ENCODE results near the gene MEGF11.
"Not testable (repeated sequence)": the region's sequence is repeated elsewhere in the genome, so short reads cannot be mapped to it uniquely, and the experiment has no call there.

Gene MEGF11

DNA sequence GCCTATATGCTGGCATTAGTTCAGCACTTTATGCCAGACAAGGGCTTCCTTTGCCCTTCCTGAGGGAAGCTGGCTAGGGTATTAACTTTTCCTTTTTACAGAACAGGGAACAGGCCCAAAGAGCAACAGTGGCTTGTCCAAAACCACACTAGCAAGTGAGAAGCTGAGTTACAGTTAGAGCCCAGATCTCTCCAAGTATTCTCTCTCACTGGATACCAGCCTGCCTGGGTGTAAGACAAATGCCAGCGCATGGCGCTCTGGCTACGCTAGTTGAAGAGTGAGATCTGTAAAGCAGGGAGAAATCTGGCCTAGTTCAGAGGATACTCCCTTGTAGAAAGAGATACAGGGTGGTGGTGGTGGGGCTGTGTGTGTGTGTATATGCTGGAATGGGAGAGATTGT, 345.9 kb downstream of the MEGF11 start:
- no peak for DNase-seq (ENCODE audit: low read depth in 4 of 4, low spot score in 1 of 4)

DNA sequence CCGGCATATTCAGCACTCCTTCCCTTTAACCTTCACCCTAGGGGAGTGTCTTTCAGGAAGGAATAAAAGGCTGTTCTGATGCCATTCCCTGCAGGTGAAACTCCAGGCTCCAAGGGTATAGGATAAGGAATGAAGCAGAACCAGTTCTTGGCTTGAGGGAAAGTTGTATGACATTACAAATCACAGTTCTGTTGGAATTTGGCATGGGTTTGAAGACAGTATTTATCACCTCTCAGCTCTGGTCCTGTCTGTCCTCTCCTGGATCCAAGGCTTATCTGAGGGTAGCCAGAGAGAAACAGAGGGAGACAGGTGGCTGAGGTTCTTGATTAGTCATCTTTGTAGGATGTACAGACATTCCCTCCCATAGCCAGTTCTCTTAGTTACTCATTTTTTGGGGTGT, 347.2 kb downstream of the MEGF11 start:
- DNase-seq (ENCODE audit: low read depth in 4 of 4, low spot score in 1 of 4), result no peak

DNA sequence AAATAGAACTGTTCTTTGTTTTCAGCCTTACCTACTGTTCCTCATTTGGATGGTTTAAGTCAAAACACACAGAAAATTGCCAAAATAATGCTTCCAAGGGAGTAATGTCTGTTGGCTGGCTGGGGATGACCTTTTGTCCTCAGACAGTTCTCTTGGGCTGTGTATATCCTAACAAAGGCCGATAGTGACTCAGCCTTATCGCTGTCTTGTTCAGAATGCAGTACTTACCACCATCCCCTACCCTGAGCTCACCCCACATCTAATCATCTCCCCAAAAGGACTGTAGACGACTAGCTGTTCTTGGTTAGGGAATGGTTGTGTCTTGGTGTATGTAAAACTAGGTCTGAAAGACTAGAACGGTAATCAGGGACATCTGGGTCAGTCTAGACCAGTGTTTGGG, 349.2 kb downstream of the MEGF11 start:
- no peak for DNase-seq (ENCODE audit: low read depth in 4 of 4, low spot score in 1 of 4)

DNA sequence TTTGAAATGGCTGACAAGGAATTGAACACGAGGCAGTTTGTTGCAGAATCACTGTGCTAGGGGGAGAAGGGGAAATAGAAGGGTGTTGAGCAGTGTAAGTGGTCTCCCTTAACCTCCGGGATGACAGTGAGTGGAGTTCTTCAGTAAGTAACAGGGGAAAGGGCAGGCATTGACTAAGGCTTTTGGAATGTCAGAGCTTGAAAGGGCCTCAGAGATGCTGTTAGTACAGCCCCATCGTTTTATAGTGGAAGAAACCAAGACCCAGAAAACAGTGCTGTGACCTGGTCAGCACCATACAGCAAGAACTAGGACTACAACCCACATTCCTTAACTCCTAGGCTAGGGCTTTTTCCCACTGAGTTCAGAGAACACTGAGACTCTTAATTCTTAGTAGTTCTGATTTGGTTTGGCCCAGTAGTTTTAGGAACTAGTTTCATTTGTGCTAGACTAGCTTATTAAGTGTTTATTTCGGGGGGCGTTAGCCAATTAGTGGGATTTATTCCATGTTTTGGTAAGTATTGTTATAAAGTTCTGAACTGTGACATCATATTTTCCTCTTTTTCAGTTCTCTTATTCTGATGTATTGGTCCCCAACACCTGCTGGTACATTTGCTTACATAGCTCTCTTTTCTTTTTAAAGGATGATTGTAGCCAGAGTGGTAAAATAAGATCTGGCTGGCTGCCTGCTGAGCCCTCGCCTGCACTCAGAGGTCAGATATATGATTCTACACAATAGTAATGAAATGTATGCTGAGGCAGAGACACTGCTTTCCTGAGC, 350.1 kb downstream of the MEGF11 start:
- DNase-seq (ENCODE audit: low read depth in 4 of 4, low spot score in 1 of 4), result no peak

DNA sequence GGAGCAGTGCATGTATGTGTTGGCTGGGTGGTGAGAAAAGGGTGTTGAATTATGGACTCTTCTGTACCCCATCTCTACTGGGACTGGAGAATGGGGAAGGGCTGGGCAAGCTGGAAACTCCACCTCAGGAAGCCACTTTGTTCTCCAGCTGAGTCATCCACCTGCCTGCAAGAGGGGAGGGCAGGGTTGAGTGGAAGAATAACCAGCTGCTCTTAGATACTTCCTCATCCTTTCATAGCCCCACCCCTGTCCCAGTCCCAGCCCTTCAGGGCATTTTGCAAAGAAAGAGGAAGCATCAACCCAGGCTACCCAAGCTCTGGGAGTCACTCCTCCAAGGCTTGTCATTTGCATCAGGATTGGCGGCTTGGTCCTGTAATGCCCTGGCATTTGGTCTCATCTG, 351.2 kb downstream of the MEGF11 start:
- DNase-seq (ENCODE audit: low read depth in 4 of 4, low spot score in 1 of 4), result no peak

DNA sequence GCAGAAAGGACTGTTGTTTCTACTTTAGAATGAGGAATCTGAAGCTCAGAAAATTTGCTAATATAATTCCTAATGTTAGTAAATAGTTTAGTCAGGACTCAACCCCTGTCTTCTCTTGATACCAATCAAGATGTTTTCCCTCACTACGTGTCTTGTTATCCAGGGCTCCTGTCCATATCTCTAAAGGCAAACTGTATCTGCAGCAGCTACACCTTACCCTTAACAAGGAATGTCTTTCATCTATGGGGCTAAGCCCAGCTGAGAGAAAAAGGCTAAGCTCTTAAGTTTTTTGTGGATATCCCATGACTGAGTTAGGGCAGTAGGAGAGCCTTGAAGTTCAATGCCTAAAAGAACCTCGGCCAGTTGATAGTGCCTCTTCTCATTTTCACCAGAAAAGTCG, 351.7 kb downstream of the MEGF11 start:
- DNase-seq (ENCODE audit: low read depth in 4 of 4, low spot score in 1 of 4), result no peak

DNA sequence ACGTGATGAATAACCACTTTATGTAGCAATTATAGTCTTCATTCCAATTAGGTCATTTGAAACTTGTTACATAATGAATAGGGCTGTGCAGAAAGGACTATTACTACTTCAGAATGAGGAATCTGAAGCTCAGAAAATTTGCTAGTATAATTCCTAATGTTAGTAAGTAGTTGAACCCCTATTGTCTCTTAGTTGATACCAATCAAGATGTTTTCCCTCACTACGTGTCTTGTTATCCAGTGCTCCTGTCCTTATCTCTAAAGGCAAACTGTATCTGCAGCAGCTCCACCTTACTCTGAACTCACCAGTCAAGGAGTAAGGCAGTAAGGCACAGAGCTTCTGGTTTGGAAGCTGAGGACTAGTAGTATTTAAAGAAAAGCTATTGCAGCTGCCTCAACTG, 352.2 kb downstream of the MEGF11 start:
- DNase-seq (ENCODE audit: low read depth in 4 of 4, low spot score in 1 of 4), result no peak

DNA sequence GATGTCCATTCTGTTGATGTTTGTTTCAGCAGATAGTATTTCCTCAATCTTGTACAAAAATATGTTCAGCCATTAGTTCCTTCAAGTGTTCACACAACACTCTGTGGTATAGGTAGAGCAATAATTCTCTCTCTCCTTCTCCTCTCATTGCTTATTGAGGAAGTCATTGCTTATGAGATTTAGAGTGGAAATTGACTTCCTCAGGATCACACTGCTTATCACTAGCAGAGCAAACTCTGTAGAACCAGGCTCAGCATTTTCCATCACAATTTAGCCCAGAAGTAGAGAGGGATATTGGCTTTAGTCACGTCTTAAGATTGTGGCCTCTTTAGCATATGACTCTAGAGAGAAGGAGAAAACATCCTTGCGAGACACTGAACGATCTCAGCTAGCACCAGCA, 353.1 kb downstream of the MEGF11 start:
- DNase-seq (ENCODE audit: low read depth in 4 of 4, low spot score in 1 of 4), result no peak

DNA sequence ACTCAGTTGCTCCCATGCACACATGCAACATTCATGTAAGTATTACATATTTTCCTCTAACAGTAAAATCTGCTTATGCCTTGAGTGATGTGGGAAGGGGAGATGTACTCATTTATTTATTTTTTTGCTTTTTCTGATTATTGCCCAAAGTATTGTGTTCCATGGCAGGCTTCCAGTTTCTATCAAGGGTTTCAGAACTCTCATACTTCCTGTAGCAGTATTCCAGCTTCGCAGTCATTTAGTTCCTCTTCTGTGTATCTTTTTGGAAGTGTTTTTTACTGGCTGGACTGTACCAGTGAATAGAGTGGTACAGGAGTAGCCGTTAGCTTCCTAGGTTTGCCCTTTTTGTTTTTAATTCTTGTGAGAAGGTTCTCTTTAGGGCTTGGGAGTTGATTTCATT, 357.3 kb downstream of the MEGF11 start:
- DNase-seq (ENCODE audit: low read depth in 4 of 4, low spot score in 1 of 4), result no peak

DNA sequence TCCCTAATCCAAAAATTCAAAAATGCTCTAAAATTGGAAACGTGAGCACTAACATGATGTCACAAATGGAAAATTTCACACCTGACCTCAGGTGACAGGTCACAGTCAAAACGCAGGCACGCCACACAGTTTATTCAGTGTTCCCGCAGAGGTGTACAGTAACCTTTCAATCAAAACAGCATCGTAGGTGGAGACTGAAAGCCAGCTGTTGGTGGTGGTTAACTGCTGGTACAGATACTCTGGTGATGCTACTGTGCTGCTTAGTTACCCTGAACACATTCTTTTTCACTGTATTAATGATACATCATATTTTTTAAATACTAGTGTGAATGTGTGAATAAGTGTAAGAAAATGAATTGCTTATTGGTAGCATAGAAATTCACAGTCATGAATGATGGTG, 360.5 kb downstream of the MEGF11 start:
- DNase-seq (ENCODE audit: low read depth in 4 of 4, low spot score in 1 of 4), result no peak

DNA sequence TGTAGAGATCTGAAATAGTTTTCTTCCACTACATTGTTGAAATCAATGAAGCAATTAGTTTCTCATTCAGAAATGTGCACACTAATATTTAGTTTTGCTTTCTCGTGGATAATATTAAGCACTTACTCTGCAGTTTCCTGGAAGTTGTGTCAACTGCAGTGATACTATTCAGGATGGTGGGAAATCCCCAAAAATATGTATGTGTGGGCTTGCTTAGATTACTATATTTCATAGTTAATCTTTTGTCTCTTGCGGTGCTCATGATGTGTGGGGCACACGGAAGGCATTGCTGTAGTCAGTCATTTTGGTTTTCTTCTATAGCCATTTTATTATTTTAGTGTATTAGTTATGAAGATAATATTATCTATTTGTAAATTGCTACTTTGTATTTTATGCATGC, 364.6 kb downstream of the MEGF11 start:
- DNase-seq (ENCODE audit: low read depth in 4 of 4, low spot score in 1 of 4), result no peak

DNA sequence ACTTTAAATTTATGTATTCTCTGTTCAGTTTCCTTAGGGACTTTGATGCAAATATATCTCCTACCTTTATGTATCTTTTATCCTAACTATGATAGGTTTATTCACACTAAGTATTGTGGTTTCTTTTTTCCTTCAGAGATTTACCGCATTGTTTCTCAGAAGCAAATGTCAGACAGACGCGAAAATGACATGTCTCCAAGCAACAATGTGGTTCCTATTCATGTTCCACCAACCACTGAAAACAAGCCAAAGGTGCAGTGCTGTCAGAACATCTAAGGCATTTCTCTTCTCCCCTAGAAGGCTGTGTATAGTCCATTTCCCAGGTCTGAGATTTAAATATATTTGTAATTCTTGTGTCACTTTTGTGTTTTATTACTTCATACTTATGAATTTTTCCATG, 366.0 kb downstream of the MEGF11 start:
- DNase-seq (ENCODE audit: low read depth in 4 of 4, low spot score in 1 of 4), result no peak

DNA sequence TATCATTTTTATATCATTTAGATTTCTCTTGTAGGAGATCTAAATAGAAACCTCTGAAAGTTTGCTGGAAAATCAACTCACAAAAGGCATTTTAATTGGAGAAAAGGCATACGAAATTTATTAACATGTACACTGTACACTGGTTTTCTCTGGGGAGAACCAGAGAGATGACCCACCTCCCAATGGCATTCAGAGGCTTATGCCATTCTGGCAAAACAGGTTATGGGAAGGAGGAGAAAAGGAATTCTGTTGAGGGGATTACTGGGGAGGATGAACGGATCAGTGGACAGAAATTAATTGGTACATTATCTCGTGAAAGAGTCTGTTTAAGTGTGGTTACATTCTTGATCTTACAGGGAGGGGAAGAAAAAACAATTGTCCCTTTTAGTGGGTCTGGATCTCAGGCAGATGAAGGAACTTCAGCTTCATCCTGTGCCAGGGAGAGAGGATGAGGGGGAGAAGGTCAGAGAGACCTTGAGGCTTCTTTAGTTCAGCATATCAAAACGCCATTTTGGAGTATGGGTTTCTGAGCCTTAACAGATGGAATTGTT, 367.8 kb downstream of the MEGF11 start:
- no peak for DNase-seq (ENCODE audit: low read depth in 4 of 4, low spot score in 1 of 4)

DNA sequence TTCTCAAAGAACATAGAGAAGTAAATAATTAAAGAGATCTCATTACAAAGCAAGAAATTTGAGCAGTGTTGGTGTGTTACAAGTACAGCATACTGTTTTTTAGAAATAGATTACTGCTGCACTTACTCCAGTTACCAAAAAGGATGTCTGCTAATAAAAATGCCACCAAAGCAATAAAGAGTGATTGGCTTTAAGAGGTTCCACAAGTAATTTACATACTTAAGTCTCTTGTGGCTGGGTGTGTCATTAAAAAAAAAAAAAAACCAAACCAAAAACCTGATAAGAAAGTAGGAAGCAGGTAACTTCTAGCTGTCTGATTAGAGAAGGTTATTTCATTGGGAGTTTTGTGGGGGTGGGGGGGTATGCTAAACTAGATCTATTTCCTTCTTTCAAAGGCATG, 369.0 kb downstream of the MEGF11 start:
- DNase-seq (ENCODE audit: low read depth in 4 of 4, low spot score in 1 of 4), result no peak

DNA sequence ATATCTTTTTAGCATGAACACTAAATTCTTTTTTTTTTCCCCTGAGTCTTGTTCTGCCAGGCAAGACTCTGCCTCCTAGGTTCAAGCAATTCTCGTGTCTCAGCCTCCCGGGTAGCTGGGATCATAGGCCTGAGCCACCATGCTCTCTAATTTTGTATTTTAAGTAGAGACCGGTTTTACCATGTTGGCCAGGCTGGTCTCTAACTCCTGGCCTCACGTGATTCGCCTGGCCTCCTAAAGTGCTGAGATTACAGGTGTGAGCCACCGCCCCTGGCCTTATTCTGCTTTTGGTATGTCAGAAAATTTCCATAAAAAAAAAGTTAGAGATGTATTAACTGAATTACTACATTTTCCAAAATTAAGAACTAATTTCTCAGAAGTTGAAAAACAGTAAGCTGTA, 370.0 kb downstream of the MEGF11 start:
- no peak for DNase-seq (ENCODE audit: low read depth in 4 of 4, low spot score in 1 of 4)

DNA sequence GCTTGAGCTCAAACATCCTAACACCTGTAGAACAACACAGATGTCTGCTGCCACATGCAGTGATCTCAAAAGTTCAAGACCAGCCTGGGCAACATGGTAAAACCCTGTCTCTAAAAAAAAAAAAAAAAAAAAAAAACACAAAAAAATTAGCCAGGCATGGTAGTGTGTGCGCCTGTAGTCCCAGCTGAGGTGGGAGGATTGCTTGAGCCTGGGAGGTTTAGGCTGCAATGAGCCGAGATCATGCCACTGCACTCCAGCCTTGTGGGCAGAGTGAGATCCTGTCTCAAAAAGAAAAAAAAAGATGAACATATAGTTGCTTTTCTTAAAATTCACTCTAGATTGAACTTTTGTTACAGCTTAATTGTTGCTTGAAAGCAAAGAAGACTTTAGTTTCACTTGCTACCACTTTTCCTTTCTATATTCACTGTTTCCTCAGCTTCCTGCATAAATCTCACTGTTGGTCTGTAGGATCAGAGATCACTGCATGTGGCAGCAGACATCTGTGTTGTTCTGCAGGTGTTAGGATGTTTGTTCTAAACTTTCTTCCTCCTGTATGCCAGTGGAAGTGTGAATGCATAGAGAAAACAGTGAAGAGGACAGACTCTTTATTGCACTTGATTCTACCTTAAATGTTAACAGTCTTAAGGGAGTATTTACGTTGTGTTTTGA, 371.6 kb downstream of the MEGF11 start:
- no peak for DNase-seq (ENCODE audit: low read depth in 4 of 4, low spot score in 1 of 4)

DNA sequence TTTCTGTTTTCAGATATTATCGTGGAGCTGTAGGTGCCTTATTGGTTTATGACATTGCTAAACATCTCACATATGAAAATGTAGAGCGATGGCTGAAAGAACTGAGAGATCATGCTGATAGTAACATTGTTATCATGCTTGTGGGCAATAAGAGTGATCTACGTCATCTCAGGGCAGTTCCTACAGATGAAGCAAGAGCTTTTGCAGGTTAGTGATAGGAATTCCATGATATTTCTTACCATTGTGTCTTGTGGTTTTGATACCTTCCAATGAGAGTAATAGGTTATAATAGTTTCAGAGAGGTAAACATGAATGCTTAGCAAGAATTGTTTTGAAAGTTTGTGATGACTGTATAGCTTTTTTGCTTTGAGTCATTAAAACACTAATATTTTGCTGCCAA, 375.8 kb downstream of the MEGF11 start:
- no peak for DNase-seq (ENCODE audit: low read depth in 4 of 4, low spot score in 1 of 4)

DNA sequence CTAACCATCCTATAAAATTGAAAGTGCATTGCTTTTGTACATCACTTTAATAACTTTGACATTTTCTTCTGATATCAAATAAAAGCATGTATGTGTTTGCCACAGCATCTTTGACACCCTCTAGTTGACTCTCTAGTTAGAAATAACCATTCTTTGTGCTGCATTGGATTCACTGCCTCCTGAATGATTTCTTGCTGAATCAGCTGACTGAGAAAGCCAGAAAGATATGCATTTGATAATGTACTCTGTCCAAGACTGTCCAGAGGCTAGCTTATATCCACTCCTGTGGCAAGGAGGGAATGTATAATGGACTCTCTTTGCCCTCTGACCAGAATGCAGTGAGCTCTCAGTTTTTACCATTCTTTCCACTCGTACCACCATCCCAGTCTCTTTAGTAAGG, 378.1 kb downstream of the MEGF11 start:
- no peak for DNase-seq (ENCODE audit: low read depth in 4 of 4, low spot score in 1 of 4)

DNA sequence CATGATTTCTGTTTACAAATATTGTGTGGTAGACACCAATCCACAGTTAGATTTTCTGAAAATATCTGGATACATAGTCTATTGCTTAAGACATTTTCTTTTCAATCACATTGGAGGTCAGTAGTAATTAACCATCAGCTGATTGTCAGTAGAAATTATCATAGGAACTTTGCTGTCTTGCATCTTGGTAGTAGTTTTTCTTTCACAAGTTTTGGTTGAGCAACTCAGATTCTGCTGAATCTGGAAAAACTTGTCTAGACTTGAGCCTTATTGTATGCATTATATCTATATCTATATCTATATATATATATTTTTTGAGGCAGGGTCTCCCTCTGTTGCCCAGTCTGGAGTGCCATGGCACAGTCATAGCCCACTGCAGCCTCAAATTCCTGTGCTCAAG, 380.3 kb downstream of the MEGF11 start:
- no peak for DNase-seq (ENCODE audit: low read depth in 4 of 4, low spot score in 1 of 4)

DNA sequence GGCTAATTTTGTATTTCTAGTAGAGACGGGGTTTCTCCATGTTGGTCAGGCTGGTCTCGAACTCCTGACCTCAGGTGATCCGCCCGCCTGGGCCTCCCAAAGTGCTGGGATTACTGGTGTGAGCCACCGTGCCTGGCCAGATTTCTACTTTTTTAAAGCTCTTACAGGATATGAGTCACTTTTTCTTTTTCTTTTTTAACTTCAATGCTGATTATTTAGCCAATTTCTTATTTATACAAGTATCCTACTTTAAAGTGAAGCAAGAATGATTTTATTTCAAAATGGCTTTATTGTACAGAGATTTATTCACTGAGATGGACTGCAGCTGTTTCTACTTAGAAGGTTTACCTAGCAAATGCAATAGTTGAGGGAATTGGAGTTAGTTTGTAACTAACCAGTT, 381.0 kb downstream of the MEGF11 start:
- DNase-seq (ENCODE audit: low read depth in 4 of 4, low spot score in 1 of 4), result not testable (repeated sequence)

DNA sequence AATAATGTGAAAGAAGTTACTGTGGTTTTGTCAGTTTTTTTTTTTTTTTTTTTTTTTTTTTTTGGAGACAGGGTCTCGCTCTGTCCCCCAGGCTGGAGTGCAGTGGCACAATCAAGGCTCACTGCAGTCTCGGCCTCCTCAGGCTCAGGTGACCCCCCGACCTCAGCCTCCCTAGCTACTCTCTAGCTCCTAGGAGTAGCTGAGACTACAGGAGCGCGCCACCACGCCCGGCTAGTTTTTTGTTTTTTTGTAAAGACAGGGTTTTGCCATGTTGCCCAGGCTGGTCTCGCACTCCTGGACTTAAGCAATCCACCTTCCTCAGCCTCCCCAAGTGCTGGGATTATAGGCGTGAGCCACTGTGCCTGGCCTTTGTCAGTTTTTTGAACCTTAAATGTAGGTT, 381.7 kb downstream of the MEGF11 start:
- DNase-seq (ENCODE audit: low read depth in 4 of 4, low spot score in 1 of 4), result not testable (repeated sequence)

DNA sequence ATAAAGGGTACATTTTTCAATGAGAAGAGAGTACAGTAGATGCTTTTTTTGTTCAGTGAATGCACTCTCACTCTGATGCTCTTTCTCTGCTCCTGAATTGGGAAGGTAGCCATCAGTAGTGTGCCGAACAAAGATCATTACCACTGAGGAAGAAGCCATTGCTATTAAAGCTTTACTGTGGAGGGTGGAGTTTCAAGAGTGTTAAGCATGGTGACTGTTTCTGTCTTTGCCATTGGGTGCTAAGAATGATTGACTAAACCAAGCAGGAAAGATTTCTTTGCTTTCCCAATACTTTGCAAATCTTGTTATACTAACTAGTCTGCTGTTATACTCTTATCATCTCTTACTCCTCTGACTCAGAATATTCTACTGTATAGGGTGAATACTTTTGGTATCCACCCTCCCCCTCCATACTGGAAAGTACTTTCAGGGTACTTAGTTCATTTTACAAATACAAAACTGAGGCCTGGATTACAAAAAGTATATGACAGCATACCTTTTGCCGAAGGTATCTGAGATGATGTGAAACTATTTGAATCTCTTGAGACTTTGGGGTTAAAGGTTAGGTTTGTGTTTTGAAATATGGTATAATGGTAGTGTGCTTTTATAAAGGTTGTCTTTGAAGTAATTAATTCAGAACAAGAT, 382.5 kb downstream of the MEGF11 start:
- DNase-seq (ENCODE audit: low read depth in 4 of 4, low spot score in 1 of 4), result no peak
